ENCODE results near the gene MN1. TPM values are rescaled to one million over a fixed set of nuclear protein-coding genes. Genes with fewer than 3 reads are reported as not detected.
A peak's percentile ranks its signal among the peaks of the same experiment; 100 is the strongest.

MN1 gene
- total and polyA plus RNA-seq, 2 of the 8 experiments (the other 6 are each of a cell fraction or from before 2014, with no cell fraction given): 3.1 to 4.9 TPM

GRCh38 chr22:27850000-27850521 lies 48.5 kb upstream of the MN1 start:
- peaks cover 0 to 1% of the 10 kb centered on the region in 2 experiments for H4K20me1 ChIP-seq (replicated peaks in 1 of 2; ENCODE audit: control insufficient read depth in 1 of 2, insufficient read depth in 2 of 2, low read length in 2 of 2)
- no peak overlapping the region for H3K4me3 ChIP-seq (ENCODE audit: extremely low read depth in 1 of 4, insufficient read depth in 2 of 4, low read depth in 3 of 4, low read length in 4 of 4)
- no peaks in the 10 kb centered on the region for H3K79me2 ChIP-seq (ENCODE audit: control insufficient read depth in 1 of 2, insufficient read depth in 2 of 2, low read length in 2 of 2)
- H3K27ac ChIP-seq (ENCODE audit: low read depth, low read length): peak overlapping the region; percentile 59; the same call in 1 of the 2 replicates
- peaks cover 7 to 21% (median 17%) of the 10 kb centered on the region in 4 experiments for H3K4me1 ChIP-seq (replicated peaks in 1 of 4; ENCODE audit: control insufficient read depth in 3 of 4, insufficient read depth in 4 of 4, low read length in 3 of 4)
- peak; percentile 77 for FAIRE-seq
- no peak overlapping the region for H2BK20ac ChIP-seq (ENCODE audit: low read length)
- ChIA-PET POLR2A (ENCODE audit: partially characterized antibody) (interaction anchor here (0.9 to 1.5 kb wide), 2 partner anchors 10 to 37 kb away, joined by 3 to 5 read pairs; no protein-coding TSS in a partner anchor), CTCF (ENCODE audit: partially characterized antibody) (interaction anchor here (0.9 to 1.7 kb wide), 4 partner anchors 25 to 36 kb away, joined by 3 to 8 read pairs (median 5); no protein-coding TSS in a partner anchor)
- peak overlapping the region; percentile 1 to 53; a peak in 1 of 4 replicates for H3K4me2 ChIP-seq (ENCODE audit: insufficient read depth in 1 of 2, low read depth in 2 of 2, low read length in 2 of 2)
- H3K27me3 ChIP-seq (replicated peaks in 1 of 4; ENCODE audit: control insufficient read depth in 3 of 4, extremely low read depth in 1 of 4, insufficient read depth in 3 of 4, low read length in 3 of 4): no peaks in the 10 kb centered on the region
- no peak for TF ChIP-seq GABPA (IDR thresholded peaks at IDR 0.05; ENCODE audit: borderline replicate concordance, insufficient read depth, low read length)
- 0 out of 3 replicates have a peak, but pooled peaks of 1 of the 2 experiments have one; percentile 14 for TF ChIP-seq POLR2A (IDR thresholded peaks at IDR 0.05; ENCODE audit: control extremely low read depth in 1 of 2, low read depth in 2 of 2, low read length in 2 of 2)
- H3K9me3 ChIP-seq (ENCODE audit: insufficient read depth in 2 of 2, low read depth in 1 of 2, low read length in 1 of 2): no peaks in the 10 kb centered on the region
- H2BK120ac ChIP-seq (replicated peaks; ENCODE audit: low read depth, low read length): peak overlapping the region; percentile 31
- no peak overlapping the region for H3K23ac ChIP-seq (ENCODE audit: insufficient read length)
- H3K18ac ChIP-seq (ENCODE audit: extremely low read depth, low read length): peak overlapping the region; percentile 24; the same call in 1 of the 2 replicates
- no peak overlapping the region for H2BK15ac ChIP-seq (ENCODE audit: low read length)
- H3K79me1 ChIP-seq (ENCODE audit: low read depth, low read length): no peaks in the 10 kb centered on the region; the same call in 1 of the 2 replicates
- H3K14ac ChIP-seq (ENCODE audit: insufficient read length): no peak overlapping the region
- H4K8ac ChIP-seq (ENCODE audit: extremely low read depth, insufficient read depth, low read length): no peak overlapping the region
- H2BK12ac ChIP-seq (ENCODE audit: low read depth, low read length): 0 out of 2 replicates have a peak overlapping the region, but pooled peaks have one; percentile 11
- peaks cover 0 to 50% (median 12%) of the 10 kb centered on the region in 4 experiments; a peak in 7 of 8 replicates for H3K36me3 ChIP-seq (ENCODE audit: control insufficient read depth in 2 of 4, insufficient read depth in 4 of 4, low read length in 3 of 4)
- H3K4ac ChIP-seq (replicated peaks; ENCODE audit: insufficient read length, low read depth, low read length): no peak overlapping the region
- H3K56ac ChIP-seq (replicated peaks; ENCODE audit: insufficient read length, low read depth, low read length): no peak overlapping the region
- H2AK5ac ChIP-seq (ENCODE audit: low read depth, low read length): no peak overlapping the region
- DNase-seq (ENCODE audit: low read depth in 1 of 2, low spot score in 2 of 2): peak in 1 of 2 experiments; percentile 42
- no peaks in the 10 kb centered on the region; the same call in 1 of the 2 replicates for H3K23me2 ChIP-seq (ENCODE audit: low read depth, low read length)
- H3K9ac ChIP-seq (replicated peaks in 1 of 4; ENCODE audit: extremely low read depth in 1 of 4, low read depth in 3 of 4, low read length in 3 of 4): no peak overlapping the region; a peak in 3 of 7 replicates
- peak overlapping the region; percentile 21 for H4K91ac ChIP-seq (replicated peaks; ENCODE audit: insufficient read length, low read length)
- WGBS, 2 experiments (ENCODE audit: extremely low coverage in 1 of 2, insufficient coverage in 1 of 2, insufficient read length in 1 of 2, insufficient replicate concordance in 2 of 2, low coverage in 1 of 2, low lambda C conversion rate in 2 of 2, missing lambda C conversion rate in 1 of 2): 70% methylated on average over 6 of the region's 6 CpGs; no CpG with 5 or more reads in 1 of the 2 experiments
- H2AFZ ChIP-seq (ENCODE audit: low read length): no peak overlapping the region
- no peak overlapping the region for H4K5ac ChIP-seq (ENCODE audit: insufficient read length, low read depth, low read length)
- 0 out of 2 replicates have a peak overlapping the region, but pooled peaks have one; percentile 45 for H2BK5ac ChIP-seq (ENCODE audit: low read depth, low read length)
